Mesothelial cell of epicardium (in vitro differentiated cells): Measurements from ENCODE around the gene SLC38A1. TPM values are rescaled to one million over a fixed set of nuclear protein-coding genes. Genes with fewer than 3 reads are reported as not detected.

Source experiments
- DNase-seq, 2 experiments: peaks; one replicate each; pipeline ENCODE4 v3.0.0; 2021; ENCODE audit warnings: low spot score in 2 of 2; ENCODE audit not compliant: unreplicated experiment in 2 of 2
- H3K27ac Mint-ChIP-seq: 2 replicates; pipeline ENCODE4 v1.8.0; 2021; ENCODE audit warnings: mixed read lengths
- H3K27me3 Mint-ChIP-seq: 2 replicates; pipeline ENCODE4 v1.8.0; 2021; ENCODE audit warnings: low read depth, mixed read lengths
- H3K36me3 Mint-ChIP-seq: 2 replicates; pipeline ENCODE4 v1.8.0; 2021; ENCODE audit warnings: mixed read lengths
- H3K4me1 Mint-ChIP-seq: 2 replicates; pipeline ENCODE4 v1.8.0; 2021; ENCODE audit warnings: mixed read lengths
- H3K4me3 Mint-ChIP-seq: 2 replicates; pipeline ENCODE4 v1.8.0; 2021; ENCODE audit warnings: mild to moderate bottlenecking, moderate library complexity, mixed read lengths
- H3K9me3 Mint-ChIP-seq: 2 replicates; pipeline ENCODE4 v1.8.0; 2021; ENCODE audit warnings: mixed read lengths
- CTCF ChIP-seq: fragments of 200-600 bp; sonication (generic); IDR thresholded peaks from one replicate; pipeline ENCODE4 v1.5.0; 2021; ENCODE audit warnings: antibody characterized with exemption; ENCODE audit not compliant: unreplicated experiment
- total RNA-seq: library from RNA; stranded (reverse); gene quantifications from 3 replicates; pipeline ENCODE4 v1.2.1, GENCODE V29; 2021

Gene SLC38A1
- total RNA-seq, 1 donor from 2014 or later, result 114 TPM

DNA sequence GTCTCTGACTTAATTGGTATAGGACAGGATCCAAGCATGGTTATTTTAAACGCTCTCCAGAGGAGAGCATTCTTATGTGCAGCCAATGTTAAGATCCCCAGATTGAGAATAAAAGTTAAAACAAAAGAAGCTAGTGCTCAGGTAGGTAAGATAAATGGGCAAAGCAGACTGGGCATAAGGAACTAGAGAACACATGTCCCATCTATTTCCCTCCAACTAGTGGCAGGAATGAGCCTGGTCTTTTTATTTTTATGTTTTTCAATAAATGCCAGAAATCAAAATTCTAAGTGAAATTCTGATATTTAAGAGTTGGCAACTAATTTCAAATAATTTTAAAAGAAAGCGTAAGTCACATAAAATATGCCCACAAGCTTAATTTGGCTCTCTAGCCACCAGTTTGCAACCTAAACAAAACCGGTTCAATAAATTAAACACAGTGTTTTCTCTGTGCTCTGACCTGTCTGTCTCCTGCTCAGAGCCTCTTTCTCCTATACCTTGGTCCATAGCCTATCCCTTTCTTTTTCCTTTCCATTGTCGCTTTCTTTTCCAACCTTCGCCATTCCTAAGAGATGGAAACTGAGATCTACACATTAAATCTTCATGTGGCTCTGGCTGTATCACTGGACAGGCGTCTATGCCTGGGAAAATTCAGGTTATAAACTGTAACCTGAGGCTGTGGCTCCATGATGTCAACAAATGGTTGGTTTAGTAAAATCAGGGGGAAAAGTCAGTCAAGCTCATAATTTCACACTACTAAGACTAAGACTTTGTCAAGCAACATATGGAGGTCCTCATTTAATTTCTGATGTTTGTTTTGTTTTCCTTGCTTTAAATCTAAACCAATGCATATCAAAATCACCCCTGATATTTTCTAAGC is 5.5 kb downstream of the SLC38A1 start:
- peak; percentile 63 for TF ChIP-seq CTCF
- no peak overlapping the region for H3K4me3 Mint-ChIP-seq
- DNase-seq, result no peak
- H3K4me1 Mint-ChIP-seq, result peaks cover 15% of the 10 kb centered on the region
- H3K27me3 Mint-ChIP-seq, result no peaks in the 10 kb centered on the region
- H3K9me3 Mint-ChIP-seq, result no peaks in the 10 kb centered on the region
- peak overlapping the region; percentile 92 for H3K27ac Mint-ChIP-seq
- H3K36me3 Mint-ChIP-seq, result no peaks in the 10 kb centered on the region

GRCh38 chr12:46261646-46262045 is 7.2 kb downstream of the SLC38A1 start:
- H3K4me1 Mint-ChIP-seq, result peaks cover 19% of the 10 kb centered on the region
- peaks cover 9% of the 10 kb centered on the region for H3K36me3 Mint-ChIP-seq
- H3K27ac Mint-ChIP-seq, result no peak overlapping the region
- no peak for TF ChIP-seq CTCF
- H3K9me3 Mint-ChIP-seq, result no peaks in the 10 kb centered on the region
- no peaks in the 10 kb centered on the region for H3K27me3 Mint-ChIP-seq
- DNase-seq, result no peak
- H3K4me3 Mint-ChIP-seq, result no peak overlapping the region

GRCh38 chr12:46260913-46261476 is 7.8 kb downstream of the SLC38A1 start:
- no peak for TF ChIP-seq CTCF
- H3K9me3 Mint-ChIP-seq, result no peaks in the 10 kb centered on the region
- H3K36me3 Mint-ChIP-seq, result peaks cover 12% of the 10 kb centered on the region
- H3K4me3 Mint-ChIP-seq, result no peak overlapping the region
- no peaks in the 10 kb centered on the region for H3K27me3 Mint-ChIP-seq
- no peak for DNase-seq
- H3K27ac Mint-ChIP-seq, result no peak overlapping the region
- peaks cover 23% of the 10 kb centered on the region for H3K4me1 Mint-ChIP-seq

GRCh38 chr12:46260124-46260912 is 8.5 kb downstream of the SLC38A1 start:
- Mint-ChIP-seq H3K27ac (no peak overlapping the region), H3K36me3 (peaks cover 15% of the 10 kb centered on the region), H3K4me3 (no peak overlapping the region), H3K9me3 (peaks cover 2% of the 10 kb centered on the region), H3K4me1 (peaks cover 23% of the 10 kb centered on the region), H3K27me3 (no peaks in the 10 kb centered on the region)
- no peak for DNase-seq
- TF ChIP-seq CTCF, result no peak

DNA sequence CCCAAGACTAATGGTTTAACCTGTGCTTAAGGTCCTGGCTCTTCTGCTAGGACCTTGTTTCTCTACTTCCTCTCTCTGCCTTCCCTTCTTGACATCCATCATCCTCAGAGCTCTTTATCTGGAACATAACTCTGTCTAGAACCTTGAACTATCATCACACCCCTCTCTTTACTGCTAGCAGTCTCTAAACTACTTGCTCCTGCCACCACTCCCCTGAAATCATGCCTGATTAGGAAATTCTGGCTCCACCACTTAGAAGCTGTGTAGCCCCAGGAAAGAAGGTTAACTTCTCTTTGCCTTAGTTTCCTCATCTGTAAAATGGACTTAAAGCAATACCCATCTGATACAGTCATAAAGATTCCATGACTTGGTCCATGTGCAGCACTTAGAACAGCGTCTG is 9.1 kb downstream of the SLC38A1 start:
- H3K27ac Mint-ChIP-seq, result no peak overlapping the region
- peaks cover 20% of the 10 kb centered on the region for H3K36me3 Mint-ChIP-seq
- no peak for TF ChIP-seq CTCF
- H3K4me3 Mint-ChIP-seq, result no peak overlapping the region
- no peaks in the 10 kb centered on the region for H3K27me3 Mint-ChIP-seq
- DNase-seq, result no peak
- peaks cover 3% of the 10 kb centered on the region for H3K9me3 Mint-ChIP-seq
- peaks cover 23% of the 10 kb centered on the region for H3K4me1 Mint-ChIP-seq
